PC-9 (cell line): Measurements from ENCODE around the gene RREB1.

Experiments used
- EZH2 ChIP-seq: fragments of 200-600 bp; sonication (generic); IDR thresholded peaks from 2 replicates; pipeline ENCODE4 v1.8.0; 2017; ENCODE audit warnings: antibody characterized with exemption, low read depth
- TF ChIP-seq, protein P1 (sequence below): fragments of 200-600 bp; sonication (generic); conservative IDR thresholded peaks from 2 replicates; pipeline ENCODE4 v1.6.1; 2017; ENCODE audit warnings: mixed run types, antibody characterized with exemption, mild to moderate bottlenecking, moderate library complexity

DNA sequence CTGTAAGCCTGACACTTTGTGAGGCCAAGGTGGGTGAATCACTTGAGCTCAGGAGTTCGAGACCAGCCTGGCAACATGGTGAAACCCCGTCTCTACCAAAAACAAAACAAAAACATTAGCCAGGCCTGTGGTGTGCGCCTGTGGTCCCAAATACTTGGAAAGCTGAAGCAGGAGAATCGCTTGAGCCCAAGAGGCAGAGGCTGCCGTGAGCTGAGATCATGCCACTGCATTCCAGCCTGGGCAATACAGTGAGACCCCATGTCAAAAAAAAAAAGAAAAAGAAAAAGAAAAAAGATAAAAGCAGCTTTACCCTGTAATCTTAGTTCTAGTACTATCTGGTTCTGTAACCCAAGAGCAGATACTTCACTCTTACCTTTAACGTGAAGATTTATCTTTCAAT is 177.7 kb downstream of the RREB1 start:
- TF ChIP-seq, protein P1, sequence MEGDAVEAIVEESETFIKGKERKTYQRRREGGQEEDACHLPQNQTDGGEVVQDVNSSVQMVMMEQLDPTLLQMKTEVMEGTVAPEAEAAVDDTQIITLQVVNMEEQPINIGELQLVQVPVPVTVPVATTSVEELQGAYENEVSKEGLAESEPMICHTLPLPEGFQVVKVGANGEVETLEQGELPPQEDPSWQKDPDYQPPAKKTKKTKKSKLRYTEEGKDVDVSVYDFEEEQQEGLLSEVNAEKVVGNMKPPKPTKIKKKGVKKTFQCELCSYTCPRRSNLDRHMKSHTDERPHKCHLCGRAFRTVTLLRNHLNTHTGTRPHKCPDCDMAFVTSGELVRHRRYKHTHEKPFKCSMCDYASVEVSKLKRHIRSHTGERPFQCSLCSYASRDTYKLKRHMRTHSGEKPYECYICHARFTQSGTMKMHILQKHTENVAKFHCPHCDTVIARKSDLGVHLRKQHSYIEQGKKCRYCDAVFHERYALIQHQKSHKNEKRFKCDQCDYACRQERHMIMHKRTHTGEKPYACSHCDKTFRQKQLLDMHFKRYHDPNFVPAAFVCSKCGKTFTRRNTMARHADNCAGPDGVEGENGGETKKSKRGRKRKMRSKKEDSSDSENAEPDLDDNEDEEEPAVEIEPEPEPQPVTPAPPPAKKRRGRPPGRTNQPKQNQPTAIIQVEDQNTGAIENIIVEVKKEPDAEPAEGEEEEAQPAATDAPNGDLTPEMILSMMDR = no peak
- no peak for TF ChIP-seq EZH2
